NCI-H1417 (cell line): ENCODE measurements around the gene GSS.
"Not testable (repeated sequence)": the region's sequence is repeated elsewhere in the genome, so short reads cannot be mapped to it uniquely, and the experiment has no call there.

Source experiments
- DNase-seq, 3 experiments: peaks; one replicate each; lab custom pipeline; 2025; lab: John Stamatoyannopoulos, UW

Gene GSS

DNA sequence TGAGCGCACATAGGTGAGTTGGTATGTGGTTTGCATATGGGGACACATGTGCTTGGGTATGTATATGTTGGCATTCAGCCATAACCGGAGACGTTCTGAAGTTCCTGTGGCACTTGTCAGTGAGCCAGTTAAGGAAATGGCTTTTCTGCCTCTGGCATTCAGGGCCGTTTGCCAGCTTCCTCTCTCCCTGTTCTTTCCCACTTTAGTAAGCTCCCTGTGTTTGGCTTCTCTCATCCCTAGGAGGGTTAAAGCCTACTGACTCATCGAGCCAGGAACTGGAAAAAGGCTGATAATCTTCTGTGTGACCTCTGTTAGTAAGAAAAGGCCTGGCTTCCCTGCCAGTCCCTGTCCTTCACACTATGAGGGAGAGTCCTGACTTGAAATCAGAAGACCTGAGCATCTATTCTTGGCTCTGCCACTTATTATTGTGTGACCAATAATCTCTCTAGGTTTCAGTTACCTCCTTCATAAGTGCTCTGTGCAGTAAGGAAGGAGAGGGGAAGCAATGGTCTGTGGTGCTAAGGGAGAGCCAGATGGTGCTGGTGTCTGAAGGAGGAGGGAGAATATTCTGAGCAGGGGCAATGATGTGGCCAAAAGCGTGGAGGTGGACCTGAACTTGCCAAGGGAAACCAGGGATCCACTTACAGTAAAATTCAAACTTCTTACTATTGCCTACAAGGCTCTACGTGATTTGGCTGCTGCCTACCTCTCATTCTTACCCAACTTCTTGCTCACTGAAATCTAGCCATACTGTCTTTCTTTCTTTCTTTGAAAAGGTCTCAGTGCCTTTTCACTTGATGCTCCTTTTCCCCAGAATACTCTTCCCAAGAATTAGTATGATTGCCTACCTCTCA is 47.8 kb downstream of the GSS start:
- peak in 2 of 3 experiments; percentile 13 to 59 for DNase-seq

DNA sequence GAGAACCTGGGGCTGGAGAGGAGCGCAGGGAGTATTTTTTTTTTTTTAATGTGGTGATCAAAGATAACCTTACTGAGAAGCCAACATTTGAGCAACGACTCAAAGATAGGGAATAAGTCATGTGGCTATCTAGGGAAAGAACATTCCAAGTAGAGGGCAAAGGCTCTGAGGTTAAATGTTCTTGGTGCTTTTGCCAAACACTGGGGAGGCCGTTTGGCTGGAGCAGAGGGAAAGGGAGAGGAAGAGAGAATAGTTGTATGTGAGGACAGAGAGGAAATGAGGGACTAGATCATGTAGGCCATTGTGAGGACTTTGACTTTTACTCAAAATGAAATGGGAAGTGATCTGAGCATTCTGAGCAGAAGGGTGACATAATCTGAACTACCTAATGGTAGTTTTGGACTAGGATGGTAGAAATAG is 51.4 kb downstream of the GSS start:
- DNase-seq: no peak

DNA sequence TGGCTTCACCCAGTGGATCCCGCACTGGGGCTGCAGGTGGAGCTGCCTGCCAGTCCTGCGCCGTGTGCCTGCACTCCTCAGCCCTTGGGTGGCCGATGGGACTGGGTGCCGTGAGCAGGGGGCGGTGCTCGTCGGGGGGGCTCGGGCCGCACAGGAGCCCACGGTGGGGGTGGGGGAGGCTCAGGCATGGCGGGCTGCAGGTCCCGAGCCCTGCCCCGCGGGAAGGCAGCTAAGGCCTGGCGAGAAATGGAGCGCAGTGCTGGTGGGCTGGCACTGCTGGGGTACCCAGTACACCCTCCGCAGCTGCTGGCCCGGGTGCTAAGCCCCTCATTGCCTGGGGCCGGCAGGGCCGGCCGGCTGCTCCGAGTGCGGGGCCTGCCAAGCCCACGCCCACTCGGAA is 56.9 kb downstream of the GSS start:
- not testable (repeated sequence) for DNase-seq

DNA sequence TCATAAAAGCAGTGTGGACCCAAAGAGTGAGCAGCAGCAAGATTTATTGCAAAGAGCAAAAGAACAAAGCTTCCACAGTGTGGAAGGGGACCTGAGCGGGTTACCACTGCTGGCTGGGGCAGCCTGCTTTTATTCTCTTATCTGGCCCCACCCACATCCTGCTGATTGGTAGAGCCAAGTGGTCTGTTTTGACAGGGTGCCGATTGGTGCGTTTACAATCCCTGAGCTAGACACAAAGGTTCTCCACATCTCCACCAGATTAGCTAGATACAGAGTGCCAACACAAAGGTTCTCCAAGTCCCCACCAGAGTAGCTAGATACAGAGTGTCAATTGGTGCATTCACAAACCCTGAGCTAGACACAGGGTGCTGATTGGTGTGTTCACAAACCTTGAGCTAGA is 57.5 kb downstream of the GSS start:
- DNase-seq: not testable (repeated sequence)

DNA sequence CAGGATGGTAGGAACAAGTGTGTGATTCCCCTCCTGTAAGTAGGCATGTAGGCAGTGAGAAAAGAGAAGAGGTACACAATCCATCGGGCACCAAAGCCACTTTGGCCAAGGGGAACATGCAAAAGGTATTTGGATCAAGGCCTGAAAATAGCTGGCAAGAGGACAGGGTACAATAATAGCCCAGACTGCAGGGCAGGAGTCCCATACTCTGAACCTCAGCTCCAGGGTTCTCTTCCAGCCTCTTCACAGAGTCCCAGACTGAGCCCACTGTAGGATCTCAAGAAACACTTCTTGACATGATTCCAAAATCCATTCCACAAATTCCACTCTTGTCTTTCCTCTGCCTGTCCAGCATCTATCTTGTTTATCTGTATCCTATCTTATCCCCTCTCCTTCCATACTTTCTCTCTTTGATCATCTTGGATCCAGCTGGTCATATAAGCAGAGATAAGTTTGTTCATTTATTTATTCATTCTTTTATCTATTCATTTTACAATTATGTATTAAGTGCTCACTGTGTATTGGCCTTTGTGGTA is 59.5 kb downstream of the GSS start:
- DNase-seq: no peak

DNA sequence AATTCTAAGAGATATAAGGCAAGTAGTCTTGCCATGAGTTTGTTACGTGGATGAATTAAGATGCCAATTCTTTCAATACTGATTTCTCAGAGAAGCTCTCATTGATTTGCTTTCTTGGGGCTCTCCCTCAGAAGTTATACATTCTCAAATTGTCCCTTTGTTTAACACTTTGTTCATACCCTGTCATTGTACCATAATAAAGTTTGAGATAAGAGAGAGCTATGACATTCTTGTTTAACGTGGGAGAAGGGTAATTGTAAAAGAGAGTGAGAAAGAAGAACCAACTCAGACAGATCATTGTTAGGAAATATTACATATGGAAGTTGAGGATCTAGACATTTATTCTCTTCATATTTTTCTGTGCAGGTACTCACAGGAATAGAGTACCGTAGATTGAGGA is 60.1 kb downstream of the GSS start:
- no peak for DNase-seq

DNA sequence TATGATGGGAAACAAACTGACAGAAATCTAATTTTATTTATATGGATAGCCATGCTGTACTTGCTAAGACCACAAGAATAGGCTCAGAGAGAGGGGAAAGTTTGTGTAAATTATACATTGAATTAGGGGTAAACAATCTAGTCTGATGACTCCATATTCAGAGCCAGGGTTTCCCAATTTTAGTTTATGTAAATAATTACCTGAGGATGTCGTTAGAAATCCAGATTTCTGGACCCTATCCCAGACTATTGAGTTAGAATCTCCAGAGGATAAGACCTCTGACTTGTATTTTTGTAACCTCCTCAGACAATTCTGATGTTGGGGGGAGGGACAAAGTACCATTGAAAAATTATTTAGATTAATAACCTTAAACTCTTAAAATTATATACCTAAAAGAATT is 60.9 kb downstream of the GSS start:
- no peak for DNase-seq

DNA sequence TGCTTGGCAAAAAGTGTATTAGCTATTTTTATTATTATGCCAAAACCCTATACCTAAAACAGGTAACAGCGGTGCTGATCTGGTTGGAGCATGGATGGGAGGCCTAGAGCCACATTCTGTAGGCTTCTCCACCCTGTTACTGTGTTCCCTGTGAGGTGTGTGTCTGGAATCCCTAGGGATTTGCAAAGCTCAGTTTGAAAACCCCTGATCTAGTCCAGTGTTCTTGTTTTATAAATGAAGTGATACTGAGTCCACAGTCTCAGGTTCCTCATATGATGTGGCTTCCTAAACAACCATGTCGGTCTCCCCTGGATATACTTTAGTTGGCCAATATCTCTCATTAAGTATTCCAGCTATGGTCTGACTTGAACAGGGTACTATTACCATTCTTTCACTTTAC is 62.9 kb downstream of the GSS start:
- DNase-seq: no peak

DNA sequence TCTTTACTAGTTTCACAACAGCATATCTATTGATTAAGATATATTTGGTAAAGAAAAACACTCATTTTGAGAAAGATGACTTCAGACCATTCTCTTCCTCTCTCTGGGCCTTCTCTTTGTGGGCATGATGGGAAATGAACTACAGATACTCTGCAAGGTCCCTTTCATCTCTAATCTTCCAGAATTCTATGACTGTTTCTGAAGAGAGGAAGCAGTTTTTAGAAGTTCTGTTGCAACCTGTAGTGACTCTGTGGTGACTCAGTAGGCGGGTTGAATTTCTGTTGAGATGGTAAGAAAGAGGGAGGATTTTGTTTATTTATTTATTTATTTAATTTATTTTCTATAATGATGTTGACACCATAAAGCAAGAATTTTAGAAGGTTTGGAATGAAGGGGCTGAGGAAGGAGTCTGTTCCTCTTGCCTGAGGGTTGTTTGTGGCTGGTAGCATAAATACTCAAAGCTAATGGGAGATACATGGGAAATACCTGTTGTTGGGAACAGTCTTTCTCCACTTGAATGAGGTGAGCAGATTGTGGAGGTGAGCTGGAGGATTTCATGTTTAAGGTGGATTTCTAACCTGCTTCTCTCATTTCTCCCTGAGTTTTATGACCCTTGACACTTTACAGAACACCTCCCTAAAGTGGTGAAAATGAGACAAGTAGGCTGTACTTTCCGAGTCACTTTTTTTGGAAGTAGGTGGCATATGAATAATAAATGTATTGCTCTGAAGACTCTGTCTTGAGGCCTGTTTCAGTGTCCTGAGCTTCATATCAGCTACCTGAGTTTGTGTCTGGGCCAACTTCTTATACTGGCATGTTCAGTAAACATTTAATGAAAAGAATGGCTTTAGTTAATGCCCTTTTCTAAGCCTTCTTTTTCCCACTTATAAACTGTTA is 64.2 kb downstream of the GSS start:
- no peak for DNase-seq

DNA sequence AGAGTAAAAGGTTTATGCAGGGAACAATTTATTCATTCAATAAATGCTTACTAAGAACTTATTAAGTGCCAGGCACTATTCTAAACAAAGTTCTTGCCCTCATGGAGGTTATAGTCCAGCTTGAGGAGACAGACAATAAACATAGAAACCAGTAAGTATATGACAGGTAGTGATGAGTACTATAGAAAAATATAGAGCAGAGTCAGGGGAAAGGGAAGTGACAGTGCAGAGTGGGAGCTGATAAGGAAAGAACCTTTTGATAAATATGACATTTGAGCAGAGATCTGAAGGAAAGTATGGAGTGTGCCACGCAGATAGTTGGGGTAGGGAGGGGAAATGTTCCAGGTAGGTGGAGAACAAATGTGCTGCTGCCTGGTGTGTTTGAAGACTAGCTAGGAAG is 67.1 kb downstream of the GSS start:
- DNase-seq: no peak

DNA sequence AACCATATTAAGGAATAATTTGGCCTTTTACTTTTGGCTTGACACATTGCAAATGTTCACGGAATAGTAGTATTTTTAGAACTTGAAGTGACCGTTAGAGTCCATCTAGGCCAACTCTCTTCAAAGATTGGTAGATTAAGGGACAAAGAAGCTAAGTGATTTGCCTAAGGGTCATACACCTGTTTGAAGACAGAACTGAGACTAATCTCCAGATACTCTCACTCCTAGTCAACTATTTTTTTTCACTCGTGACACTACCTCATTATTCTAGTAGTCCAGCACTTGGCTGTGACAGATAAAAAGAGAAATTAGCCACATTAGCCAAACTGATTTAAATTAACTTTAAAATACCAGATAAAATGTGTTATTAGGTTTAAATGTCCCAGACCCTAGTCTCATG is 68.6 kb downstream of the GSS start:
- no peak for DNase-seq

DNA sequence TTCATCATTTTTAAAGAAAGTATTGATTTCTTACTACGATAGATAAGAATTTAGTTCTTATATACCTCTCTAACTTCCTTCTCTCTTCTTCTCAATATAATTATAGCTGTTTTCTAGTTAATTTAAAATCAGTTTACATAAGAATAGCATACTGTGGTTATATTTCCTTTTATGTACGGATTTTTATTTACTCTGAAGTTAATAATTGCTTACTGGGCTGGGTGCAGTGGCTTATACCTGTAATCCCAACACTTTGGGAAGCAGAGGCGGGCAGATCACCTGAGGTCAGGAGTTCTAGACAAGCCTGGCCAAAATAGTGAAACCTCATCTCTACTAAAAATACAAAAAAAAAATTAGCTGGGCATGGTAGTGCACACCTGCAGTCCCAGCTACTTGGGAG is 69.5 kb downstream of the GSS start:
- no peak for DNase-seq

DNA sequence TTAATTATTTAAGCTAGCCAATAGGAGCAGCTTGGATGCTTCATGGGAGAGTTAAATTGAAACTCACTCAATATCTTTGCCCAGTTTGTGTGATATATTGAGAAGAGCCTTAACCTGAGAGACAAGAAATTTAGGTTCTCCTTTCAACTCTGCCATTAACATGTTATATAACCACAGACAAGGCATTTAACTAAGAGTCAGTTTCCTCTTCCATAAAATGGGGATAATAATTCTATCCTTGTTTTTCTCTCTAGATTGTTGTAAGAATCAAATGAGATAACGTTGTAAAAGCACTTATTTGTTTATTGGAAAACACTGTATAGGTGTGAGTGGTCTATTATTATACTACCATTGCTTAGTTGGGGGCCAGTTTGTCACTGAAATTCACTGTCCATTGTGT is 71.3 kb downstream of the GSS start:
- DNase-seq: no peak

DNA sequence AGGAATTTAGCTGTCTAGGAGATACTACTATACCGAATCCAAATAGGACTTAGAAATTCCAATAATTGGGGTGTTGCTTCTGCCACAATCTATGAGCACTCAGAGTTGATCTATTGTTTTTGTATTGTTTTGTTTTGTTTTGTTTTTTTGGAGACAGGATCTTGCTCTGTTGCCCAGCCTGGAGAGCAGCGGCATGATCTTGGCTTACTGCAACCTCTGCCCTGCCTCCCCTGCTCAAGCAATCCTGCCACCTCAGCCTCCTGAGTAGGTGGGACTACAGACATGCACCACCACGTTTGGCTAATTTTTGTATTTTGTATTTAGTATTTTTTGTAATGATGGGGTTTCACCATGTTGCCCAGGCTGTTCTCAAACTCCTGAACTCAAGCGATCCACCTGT is 71.8 kb downstream of the GSS start:
- DNase-seq: no peak

DNA sequence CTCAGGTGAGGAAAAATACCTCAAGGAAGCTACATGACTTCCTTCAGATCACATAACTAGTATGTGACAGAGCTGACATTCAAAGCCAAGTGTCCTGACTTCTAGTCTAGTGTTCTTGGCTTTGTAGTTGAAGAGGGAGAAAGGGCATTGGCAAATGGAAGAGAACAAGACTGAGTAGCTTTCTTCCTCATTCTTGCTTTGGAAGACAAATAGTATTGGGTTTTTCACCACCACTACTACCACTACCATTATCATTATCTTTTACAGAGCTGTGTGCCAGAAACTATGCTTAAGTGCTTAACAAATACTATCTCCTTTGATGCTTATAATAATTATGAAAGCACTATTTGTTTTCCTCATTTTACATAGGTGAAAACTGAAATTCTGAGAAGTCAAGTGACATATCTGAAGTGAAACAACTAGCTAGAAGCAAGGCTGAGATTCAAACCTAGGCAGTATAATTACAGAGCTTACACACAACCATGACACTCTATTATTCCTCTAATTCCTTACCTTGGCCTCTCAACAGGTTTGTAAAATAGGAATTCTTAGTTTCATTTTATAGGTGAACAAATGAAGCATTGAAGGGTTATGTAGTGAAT is 72.4 kb downstream of the GSS start:
- DNase-seq: no peak

DNA sequence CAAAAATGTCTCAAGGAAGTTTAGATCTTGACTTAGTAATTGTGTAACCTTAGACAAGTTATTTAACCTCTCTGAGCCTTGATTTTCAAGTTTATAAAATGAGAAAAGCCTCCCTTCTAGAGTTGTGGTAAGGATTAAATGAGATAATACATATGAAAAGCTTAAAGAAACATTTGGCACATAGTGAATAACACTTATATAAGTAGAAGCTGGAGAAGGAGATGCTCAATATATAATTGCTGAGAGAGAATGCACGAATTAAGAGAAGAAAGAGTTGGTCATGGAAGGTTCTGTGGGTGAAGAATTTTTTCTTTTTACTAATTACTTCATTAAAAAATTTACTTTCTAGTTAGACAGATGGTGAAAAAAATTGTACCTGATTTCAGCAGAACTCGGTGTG is 73.9 kb downstream of the GSS start:
- DNase-seq: no peak

DNA sequence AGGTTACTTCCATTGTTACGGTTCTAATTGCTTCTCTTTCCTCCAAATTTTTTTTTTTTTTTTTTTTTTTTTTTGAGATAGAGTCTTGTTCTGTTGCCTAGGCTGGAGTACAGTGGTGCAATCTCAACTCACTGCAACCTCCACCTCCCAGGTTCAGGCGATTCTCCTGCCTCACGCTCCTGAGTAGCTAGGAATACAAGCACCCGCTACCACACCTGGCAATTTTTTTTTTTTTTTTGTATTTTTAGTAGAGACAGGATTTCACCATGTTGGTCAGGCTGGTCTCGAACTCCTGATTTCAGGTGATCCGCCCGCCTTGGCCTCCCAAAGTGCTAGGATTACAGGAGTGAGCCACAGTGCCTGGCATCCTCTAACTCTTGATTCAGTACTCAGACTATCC is 74.6 kb downstream of the GSS start:
- not testable (repeated sequence) for DNase-seq

DNA sequence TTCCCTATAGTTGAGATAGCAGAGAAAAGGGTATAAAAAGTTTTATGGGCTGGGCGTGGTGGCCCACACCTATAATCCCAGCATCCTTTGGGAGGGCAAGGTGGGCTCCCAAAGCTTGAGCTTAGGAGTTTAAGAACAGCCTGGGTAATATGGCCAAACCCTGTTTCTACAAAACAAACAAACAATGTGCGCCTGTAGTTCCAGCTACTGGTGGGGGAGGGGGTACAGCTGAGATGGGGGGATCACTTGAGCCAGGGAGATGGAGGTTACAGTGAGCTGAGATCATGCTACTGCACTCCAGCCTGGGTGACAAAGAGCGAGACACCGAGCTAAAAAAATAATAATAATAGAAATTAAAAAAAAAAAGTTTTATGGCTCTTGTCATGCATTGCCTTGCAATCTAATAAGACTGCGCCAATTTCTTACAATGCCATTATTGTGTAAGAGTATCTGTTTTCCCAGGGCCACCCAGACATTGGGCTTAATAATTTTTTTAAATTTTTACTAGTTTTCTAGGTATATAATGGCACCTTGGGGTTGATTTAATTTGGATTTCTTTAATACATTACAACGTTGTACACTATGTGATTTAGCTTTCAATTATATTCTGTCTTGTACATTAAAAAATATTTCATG is 75.3 kb downstream of the GSS start:
- no peak for DNase-seq
